Measurements from ENCODE around the gene USP47. TPM values are rescaled to one million over a fixed set of nuclear protein-coding genes. Genes with fewer than 3 reads are reported as not detected.

USP47 gene, protein sequence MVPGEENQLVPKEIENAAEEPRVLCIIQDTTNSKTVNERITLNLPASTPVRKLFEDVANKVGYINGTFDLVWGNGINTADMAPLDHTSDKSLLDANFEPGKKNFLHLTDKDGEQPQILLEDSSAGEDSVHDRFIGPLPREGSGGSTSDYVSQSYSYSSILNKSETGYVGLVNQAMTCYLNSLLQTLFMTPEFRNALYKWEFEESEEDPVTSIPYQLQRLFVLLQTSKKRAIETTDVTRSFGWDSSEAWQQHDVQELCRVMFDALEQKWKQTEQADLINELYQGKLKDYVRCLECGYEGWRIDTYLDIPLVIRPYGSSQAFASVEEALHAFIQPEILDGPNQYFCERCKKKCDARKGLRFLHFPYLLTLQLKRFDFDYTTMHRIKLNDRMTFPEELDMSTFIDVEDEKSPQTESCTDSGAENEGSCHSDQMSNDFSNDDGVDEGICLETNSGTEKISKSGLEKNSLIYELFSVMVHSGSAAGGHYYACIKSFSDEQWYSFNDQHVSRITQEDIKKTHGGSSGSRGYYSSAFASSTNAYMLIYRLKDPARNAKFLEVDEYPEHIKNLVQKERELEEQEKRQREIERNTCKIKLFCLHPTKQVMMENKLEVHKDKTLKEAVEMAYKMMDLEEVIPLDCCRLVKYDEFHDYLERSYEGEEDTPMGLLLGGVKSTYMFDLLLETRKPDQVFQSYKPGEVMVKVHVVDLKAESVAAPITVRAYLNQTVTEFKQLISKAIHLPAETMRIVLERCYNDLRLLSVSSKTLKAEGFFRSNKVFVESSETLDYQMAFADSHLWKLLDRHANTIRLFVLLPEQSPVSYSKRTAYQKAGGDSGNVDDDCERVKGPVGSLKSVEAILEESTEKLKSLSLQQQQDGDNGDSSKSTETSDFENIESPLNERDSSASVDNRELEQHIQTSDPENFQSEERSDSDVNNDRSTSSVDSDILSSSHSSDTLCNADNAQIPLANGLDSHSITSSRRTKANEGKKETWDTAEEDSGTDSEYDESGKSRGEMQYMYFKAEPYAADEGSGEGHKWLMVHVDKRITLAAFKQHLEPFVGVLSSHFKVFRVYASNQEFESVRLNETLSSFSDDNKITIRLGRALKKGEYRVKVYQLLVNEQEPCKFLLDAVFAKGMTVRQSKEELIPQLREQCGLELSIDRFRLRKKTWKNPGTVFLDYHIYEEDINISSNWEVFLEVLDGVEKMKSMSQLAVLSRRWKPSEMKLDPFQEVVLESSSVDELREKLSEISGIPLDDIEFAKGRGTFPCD (N-terminal part only)
- total RNA-seq (2014; rRNA removed; shearing (Covaris generic)) (35.2 and 44.1 TPM in 2 replicates), total RNA-seq (2022) (39.4 and 42.2 TPM in 2 replicates), Bru-seq, nascent RNA (percentile 89 among the genes with signal in this experiment), BruChase-seq, experiment 1, labeled RNA remaining after a 6-hour chase (percentile 68 among the genes with signal in this experiment), BruChase-seq, experiment 2, labeled RNA remaining after a 2-hour chase (percentile 81 among the genes with signal in this experiment)
- long read RNA-seq, full-length matches to known transcripts = 123 of 158 reads
- long read RNA-seq, partial matches to known transcripts = 13 of 158 reads
- long read RNA-seq, other reads (novel, unspliced or antisense) = 22 of 158 reads

DNA sequence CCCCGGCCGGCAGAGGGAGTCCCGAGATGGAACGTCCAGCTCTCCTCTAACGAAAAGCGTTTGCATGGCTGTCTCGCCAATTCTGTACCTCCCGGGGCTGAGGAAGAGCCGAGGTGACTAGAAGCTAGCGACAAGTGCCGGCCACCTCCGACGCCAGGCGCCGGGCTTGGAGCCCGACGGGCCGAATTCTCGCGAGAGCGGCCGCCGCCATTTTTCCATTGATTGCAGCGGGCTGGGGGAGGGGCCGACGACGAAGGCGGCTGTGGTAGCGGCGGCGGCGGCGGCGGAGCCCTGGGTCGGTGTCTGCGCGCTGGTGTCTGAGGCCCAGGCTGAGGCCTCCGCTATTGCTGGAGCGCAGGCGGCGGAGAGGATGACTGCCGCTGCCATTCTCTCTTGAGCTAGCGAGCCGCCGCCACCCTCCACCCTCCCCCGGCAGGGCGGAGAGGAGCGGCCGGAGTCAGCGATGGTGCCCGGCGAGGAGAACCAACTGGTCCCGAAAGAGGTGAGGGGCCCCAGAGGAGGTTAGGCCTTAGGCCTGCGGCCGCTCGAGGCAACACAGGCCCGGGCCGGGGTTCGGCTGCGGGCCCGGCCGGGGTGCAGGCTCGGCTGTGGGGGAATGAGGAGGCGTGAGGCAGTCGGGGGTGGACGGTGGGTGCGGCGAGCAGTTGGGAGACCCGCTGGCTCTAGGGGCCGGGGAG, at the start of gene USP47:
TSS of gene USP47 (plus strand) at position 250 of the 698 bp plus-strand sequence. CDS start at position 464, 214 bp downstream.
- Histone ChIP-seq H3K9me3 (ENCODE audit: low read length) (no peaks in the 10 kb centered on the region), H3K36me3 (ENCODE audit: insufficient read depth, low read length) (no peaks in the 10 kb centered on the region), H4K20me1 (ENCODE audit: insufficient read depth, low read length) (peaks cover 32% of the 10 kb centered on the region), H3K4me3 (ENCODE audit: low read depth, low read length, poor library complexity, severe bottlenecking) (peak within 1 kb of the TSS; percentile 86), H3K9me2 (ENCODE audit: insufficient read depth, low read length) (no peaks in the 10 kb centered on the region), H3K4me1 (ENCODE audit: insufficient read depth, low read length, poor library complexity, severe bottlenecking) (peaks cover 21% of the 10 kb centered on the region), H3K4me2 (ENCODE audit: low read length) (peak within 1 kb of the TSS; percentile 95), H3K27ac (ENCODE audit: low read depth, low read length, poor library complexity, severe bottlenecking) (peak within 1 kb of the TSS; percentile 83), H3K79me2 (ENCODE audit: insufficient read depth, low read depth, low read length) (peaks cover 48% of the 10 kb centered on the region), H2AFZ (ENCODE audit: low read length) (peak within 1 kb of the TSS; percentile 99)
- intact Hi-C loops (cut with micrococcal nuclease; ENCODE audit: unreplicated experiment) = loop anchor here (5.0 kb wide), 1 partner anchor 985 kb away; the partner anchor contains the start of gene ZBED5
- no TSS peak for BruUV-seq (replicated peaks)
- ChIA-PET CTCF (ENCODE audit: unreplicated experiment) (no interaction called here), POLR2A (interaction anchor here (0.6 to 1.6 kb wide), 9 partner anchors 12 to 1576 kb away, joined by 3 to 6 read pairs (median 3); no protein-coding TSS in a partner anchor)
- peak; percentile 90 for DNase-seq (ENCODE audit: low spot score)
- TF ChIP-seq, protein P1, sequence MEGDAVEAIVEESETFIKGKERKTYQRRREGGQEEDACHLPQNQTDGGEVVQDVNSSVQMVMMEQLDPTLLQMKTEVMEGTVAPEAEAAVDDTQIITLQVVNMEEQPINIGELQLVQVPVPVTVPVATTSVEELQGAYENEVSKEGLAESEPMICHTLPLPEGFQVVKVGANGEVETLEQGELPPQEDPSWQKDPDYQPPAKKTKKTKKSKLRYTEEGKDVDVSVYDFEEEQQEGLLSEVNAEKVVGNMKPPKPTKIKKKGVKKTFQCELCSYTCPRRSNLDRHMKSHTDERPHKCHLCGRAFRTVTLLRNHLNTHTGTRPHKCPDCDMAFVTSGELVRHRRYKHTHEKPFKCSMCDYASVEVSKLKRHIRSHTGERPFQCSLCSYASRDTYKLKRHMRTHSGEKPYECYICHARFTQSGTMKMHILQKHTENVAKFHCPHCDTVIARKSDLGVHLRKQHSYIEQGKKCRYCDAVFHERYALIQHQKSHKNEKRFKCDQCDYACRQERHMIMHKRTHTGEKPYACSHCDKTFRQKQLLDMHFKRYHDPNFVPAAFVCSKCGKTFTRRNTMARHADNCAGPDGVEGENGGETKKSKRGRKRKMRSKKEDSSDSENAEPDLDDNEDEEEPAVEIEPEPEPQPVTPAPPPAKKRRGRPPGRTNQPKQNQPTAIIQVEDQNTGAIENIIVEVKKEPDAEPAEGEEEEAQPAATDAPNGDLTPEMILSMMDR (conservative IDR thresholded peaks at IDR 0.05; ENCODE audit: low read length) = peak; percentile 64
- no peak for TF ChIP-seq EZH2phosphoT487 (IDR thresholded peaks at IDR 0.05; ENCODE audit: borderline replicate concordance, low read depth, low read length)

DNA sequence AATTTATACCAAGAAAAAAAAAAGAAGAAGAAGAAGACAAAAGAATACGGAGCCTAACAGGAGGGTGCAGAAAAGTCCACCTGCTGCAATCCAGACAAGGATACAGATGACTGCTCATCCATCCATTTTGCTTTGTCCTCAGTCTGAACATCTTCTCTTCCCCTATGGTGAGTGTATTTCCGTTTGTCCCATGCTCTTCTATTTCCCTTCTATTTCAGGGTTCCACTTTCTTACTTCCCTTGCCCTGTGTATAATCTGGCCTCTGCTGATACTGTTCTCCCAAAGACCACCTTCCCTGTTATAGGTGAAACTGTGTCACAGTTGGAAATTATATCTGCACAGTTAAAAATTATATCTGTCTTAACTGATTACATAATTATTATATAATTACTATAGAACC, 48.7 kb upstream of the USP47 start:
- no peak for DNase-seq (ENCODE audit: low spot score)
- Histone ChIP-seq H4K20me1 (ENCODE audit: insufficient read depth, low read length) (no peaks in the 10 kb centered on the region), H3K27ac (ENCODE audit: low read depth, low read length, poor library complexity, severe bottlenecking) (no peak overlapping the region), H3K4me3 (ENCODE audit: low read depth, low read length, poor library complexity, severe bottlenecking) (no peak overlapping the region), H2AFZ (ENCODE audit: low read length) (no peak overlapping the region), H3K4me1 (ENCODE audit: insufficient read depth, low read length, poor library complexity, severe bottlenecking) (no peaks in the 10 kb centered on the region), H3K9me2 (ENCODE audit: insufficient read depth, low read length) (no peaks in the 10 kb centered on the region), H3K4me2 (ENCODE audit: low read length) (no peak overlapping the region), H3K36me3 (ENCODE audit: insufficient read depth, low read length) (no peaks in the 10 kb centered on the region), H3K9me3 (ENCODE audit: low read length) (no peaks in the 10 kb centered on the region), H3K79me2 (ENCODE audit: insufficient read depth, low read depth, low read length) (no peaks in the 10 kb centered on the region)
- BruUV-seq (replicated peaks) = no TSS peak
- POLR2A ChIA-PET = interaction anchor here (0.7 kb wide), 1 partner anchor 1330 kb away, joined by 3 read pairs; no protein-coding TSS in a partner anchor
- CTCF ChIA-PET (ENCODE audit: unreplicated experiment) = no interaction called here
- no peak for TF ChIP-seq EZH2phosphoT487 (IDR thresholded peaks at IDR 0.05; ENCODE audit: borderline replicate concordance, low read depth, low read length)
- intact Hi-C loops (cut with micrococcal nuclease; ENCODE audit: unreplicated experiment) = no loop called here
